ENCODE data around the gene MALRD1.
"Not testable (repeated sequence)": the region's sequence is repeated elsewhere in the genome, so short reads cannot be mapped to it uniquely, and the experiment has no call there.

Gene MALRD1

DNA sequence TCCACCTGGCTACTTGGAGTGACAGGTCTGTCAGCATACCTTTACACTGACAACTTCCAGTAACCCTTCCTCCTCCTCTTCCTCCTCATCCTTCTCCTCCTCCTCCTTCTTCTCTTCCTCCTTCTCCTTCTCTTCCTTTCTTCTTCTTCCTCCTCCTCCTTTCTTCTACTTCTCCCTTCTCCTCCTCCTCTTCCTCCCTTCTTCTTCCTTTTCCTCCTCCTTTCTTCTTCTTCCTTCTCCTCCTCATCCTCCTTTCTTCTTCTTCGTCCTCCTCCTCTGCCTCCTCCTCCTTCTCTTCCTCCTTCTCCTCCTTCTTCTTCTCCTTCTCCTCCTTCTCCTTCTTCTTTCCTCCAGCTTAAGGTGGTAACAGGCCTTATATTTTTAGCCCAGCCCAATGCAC lies 658.3 kb downstream of the MALRD1 start:
- DNase-seq (ENCODE audit: low read depth, low spot score): no peak

DNA sequence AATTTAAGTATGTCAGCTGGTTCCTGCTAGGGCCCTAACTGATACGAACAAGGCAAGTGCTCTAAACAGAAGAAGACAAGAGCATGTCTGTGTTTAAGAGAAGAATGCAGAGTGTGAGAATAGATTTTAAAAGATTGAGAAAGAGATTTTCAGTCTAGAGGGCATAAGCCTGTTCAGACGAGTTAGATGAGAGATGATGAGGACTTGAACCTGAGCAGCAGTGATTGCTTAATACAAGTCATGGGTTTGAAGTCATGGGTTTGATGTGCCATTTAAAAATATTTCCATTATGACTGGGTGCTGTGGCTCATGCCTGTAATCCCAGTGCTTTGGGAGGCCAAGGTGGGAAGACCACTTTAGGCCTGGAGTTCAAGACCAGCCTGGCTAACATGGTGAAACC lies 658.8 kb downstream of the MALRD1 start:
- no peak for DNase-seq (ENCODE audit: low read depth, low spot score)

DNA sequence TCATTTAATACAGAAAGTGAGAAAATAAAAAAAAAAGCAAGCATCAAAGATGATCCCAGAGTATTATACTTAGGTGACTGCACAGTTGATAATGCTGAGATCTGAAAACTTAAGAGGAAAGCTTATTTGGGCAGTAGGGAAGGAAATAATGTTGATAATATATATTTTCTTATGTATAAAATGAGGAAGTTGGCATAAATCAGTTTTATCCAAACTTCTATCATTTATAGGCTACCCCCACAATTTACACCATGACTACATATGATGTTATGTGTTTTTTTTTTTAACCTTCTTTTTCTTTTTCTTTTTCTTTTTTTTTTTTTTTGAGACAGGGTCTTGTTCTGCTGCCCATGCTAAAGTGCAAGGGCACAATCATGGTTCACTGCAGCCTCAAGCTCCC lies 659.4 kb downstream of the MALRD1 start:
- DNase-seq (ENCODE audit: low read depth, low spot score): no peak

DNA sequence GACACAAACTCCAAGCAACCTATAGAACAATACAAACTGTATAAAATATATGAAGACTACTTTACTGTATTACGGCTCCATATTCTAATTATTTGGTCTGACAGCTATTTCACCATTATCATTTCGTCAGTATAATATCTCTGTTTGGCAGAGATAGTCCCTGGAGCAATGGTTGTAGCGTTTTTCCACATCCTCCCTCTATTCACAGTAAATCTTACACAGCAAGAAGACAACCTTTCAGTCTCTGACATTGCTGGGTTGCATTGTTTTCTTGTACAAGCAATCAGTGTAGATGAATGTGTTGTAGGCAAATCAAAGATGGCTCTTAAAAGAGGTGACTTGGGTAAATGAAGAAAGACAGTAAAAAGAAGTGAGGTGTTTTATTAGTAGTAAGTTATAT lies 662.0 kb downstream of the MALRD1 start:
- no peak for DNase-seq (ENCODE audit: low read depth, low spot score)

DNA sequence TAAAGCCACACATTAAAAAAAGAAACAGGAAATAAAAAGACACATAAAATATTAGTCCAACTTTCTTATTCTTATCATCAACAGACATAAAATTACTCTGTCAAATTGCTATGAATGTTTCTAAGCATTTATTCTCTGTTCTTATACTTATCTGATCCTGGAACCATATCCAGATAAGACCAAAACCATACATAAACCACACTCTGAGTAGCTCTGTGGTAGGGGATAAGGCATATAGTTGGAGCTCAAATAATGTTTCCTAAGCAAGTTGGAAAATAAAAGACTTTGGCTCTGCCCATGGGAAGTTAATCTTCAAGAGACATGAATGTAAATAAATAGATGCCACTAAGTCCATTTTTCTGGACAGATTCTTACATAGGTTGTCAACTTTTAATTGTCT lies 664.6 kb downstream of the MALRD1 start:
- DNase-seq (ENCODE audit: low read depth, low spot score): no peak

DNA sequence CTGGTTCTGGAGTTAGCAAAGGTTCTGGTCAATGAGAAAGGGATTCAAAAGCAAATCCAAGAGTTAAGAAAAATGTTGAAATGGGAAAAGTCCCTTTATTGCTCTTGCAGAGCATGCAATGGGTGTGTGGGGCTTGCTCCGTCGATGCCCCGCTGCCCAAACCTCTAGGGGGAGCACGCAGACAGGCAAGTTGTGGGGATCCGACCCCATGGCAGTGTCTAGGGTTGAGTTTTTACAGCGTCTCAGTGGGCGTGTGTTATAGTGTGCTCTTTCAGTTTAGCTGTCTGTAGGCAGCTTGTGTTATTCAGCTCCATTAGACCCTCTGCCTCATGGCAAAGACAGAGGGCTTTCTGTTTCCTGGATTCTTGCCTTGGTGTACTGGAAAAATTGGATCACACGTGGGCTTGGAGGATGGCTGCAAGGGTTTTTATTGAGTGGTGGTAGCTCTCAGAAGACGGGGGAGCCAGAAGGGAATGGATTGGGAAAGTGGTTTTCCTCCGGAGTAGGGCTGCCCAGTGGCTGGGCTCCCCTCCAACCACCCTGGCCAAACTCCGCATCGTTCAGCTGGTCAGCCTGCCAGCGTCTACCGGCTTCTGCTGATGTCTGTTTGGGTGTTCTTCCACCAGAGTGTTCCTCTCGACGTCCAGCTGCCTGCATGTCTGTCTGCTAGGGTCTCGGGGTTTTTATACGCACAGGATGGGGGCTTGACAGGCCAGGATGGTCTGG lies 665.4 kb downstream of the MALRD1 start:
- DNase-seq (ENCODE audit: low read depth, low spot score): no peak

DNA sequence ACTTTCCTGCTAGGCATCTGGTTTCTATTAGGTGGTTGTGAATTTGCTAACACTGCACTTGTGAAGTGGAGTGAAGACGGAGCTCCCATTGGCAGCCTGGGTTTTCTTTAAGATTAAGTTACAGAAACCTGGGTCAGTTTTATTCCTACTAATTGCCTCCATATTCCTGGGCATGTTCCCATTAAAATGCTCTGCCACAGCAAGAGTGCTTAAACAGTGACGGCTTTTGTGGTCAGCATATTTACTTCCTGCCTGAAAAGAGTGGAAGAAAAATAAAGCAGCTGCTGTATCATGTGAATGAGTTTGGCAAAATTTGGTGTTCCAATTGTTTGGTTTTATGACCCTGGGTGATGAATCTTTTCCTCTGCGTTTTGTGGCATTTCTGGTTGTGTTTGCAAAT lies 670.7 kb downstream of the MALRD1 start:
- DNase-seq (ENCODE audit: low read depth, low spot score): no peak

DNA sequence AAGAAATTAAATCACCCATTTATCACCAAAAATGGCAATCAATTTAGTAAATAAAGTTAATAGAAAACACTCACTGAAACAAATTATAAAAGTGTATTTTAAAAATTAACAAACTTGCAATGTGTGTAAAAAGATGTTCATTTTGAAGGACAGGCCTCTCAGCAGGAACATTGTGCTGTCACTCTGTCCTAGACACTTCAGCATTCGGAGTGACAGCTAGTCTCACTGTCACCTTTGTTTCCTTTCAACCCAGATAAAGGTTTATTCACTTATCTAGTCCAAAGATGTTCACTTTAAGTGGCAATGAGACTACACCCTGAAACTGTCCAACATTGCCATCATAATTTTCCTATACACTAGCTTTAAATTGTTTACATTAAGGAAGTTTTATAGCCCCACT lies 675.7 kb downstream of the MALRD1 start:
- no peak for DNase-seq (ENCODE audit: low read depth, low spot score)

DNA sequence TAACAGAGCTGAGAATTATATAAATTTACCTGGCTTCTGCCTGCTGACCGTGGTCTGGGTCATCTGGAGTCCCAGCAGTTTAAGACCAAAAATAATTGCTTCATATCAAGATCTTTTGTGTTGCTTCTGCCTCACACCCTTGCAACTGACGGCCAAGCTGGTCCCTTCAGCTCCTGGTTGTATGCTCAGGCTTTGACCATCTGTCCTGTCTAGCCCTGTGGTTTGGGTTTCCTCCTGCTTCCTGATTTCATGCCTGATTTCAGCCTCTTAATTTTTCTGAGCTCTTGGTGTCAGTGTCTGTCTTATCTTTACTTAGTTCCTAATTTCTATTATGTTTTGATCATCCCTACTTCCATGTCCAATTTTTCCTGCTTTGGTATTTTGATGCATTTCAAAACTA lies 679.8 kb downstream of the MALRD1 start:
- DNase-seq (ENCODE audit: low read depth, low spot score): no peak

DNA sequence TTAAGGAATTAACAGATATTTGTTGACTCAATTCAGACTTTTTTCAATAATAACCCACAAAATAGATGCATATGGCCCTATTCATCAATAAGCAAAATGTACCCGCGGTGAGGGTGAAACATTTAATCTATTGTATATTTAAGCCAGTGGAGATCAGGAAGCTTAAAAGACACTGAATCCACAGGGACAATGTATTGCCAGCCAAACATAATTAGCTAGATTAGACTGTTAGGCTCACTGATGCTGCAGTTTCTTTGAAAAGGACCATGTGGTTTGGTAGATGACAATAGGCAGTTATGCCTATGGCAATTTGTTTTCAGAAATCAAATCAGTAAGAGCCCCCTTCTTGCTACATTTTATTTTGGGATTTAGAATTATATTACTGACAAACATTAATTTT lies 680.4 kb downstream of the MALRD1 start:
- no peak for DNase-seq (ENCODE audit: low read depth, low spot score)

DNA sequence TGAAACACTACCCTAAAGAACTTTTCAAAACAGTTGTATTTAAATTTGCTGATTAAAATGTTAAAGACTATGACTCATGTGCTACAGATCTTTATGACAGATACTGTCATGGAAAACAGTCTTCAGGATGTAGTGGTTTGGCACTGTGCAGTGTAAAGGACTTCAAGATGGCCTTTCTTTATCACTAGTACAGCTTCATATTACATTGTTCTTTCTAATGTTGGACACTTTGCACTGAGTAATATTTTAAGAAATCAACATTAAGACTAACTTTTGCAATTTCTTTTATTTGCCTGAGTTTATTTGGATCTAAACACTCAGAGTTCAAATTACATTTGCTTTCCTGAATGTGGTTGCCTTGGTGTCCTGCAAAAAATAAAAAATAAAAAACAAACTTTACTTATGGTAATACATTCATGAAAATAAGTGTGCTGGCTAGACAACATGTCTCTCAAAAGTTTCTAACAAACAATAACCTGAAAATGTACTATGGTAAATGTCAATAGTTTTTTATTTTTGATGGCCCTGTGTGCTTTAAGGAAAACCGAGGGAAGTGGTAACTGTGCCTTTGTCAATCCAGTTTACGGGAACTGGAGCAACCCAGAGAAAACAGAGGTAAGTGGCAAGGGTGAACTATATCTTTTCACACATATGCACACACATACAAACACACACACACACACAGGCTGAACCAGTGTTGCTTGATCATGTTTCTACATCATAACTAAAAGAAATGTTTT lies 681.7 kb downstream of the MALRD1 start:
- no peak for DNase-seq (ENCODE audit: low read depth, low spot score)

DNA sequence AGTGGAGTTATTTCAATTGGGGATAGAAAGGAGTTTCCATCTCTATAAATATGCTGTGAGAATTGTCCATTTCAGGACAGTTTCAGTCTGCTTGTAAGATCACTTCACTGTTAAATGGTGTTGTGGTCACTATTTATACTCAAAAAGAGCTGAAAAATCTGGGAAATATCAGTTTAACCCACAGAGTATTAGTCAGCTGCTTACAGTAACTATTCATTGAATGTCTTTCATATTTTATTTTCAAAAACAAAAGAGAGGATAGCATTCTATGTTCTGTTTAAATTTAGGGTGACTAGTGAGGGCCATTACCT lies 682.3 kb downstream of the MALRD1 start:
- DNase-seq (ENCODE audit: low read depth, low spot score): no peak

DNA sequence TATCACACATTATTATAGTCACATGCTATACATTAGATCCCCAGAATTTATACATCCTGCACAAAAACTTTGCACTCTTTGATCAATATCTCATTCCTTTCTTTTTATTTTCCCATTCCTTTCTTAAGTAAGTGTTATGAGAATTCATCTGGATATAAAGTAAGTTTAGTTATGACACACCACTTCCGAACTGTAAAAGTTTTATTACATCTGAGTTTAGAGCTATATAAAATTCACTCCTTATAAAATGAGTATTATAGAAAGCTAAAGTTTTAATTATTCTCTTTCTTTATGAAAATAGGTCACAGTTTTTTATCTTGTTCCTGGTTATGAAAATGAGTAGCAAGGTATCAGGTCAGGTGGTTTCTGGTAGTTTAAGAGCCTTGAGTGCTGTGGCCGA lies 683.0 kb downstream of the MALRD1 start:
- no peak for DNase-seq (ENCODE audit: low read depth, low spot score)

DNA sequence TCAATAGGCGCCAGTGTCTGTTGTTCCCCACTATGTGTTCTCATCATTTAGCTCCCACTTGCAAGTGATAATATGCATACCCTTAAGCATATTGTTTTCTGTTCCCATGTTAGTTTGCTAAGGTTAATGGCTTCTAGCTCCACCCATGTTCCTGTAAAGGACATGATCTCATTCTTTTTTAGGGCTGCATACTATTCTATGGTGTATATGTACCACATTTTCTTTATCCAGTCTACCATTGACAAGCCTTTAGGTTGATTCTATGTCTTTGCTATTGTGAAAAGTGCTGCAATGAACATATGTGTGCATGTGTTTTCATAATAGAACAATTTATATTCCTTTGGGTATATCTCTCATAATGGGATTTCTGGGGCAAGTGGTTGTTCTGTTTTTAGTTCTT lies 689.8 kb downstream of the MALRD1 start:
- no peak for DNase-seq (ENCODE audit: low read depth, low spot score)

DNA sequence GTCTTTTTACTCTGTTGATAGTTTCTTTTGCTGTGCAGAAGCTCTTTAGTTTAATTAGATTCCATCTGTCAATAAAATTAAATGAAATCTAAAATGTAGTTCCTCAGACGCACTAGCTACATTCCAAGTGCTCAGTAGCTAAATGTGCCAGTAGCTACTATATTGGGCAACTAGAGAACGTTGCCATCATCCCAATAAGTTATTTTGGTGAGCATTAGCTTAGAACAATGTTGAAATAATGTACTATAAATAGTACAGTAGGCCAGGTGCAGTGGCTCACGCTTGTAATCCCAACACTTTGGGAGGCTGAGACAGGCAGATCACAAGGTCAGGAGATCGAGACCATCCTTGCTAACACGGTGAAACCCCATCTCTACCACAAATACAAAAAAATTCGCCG lies 690.6 kb downstream of the MALRD1 start:
- DNase-seq (ENCODE audit: low read depth, low spot score): not testable (repeated sequence)

DNA sequence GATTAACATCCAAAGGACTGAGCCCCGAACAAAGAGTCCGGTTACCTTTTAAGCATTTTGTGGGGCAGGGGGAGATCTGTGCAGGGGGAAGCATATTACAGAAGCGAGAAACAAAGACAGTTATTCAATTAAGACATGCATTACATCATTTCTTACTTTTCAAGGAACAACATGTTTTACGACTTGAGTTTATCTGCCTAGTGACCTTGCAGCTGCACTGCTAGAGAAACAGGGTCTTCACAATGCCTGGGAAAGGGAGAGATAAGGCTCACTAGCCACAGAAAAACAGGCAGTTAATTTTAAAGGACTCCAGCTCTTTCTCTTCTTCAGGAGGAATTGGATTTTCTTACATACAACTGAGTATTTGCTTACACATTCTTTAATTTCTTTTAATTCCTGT lies 693.5 kb downstream of the MALRD1 start:
- DNase-seq (ENCODE audit: low read depth, low spot score): not testable (repeated sequence)

DNA sequence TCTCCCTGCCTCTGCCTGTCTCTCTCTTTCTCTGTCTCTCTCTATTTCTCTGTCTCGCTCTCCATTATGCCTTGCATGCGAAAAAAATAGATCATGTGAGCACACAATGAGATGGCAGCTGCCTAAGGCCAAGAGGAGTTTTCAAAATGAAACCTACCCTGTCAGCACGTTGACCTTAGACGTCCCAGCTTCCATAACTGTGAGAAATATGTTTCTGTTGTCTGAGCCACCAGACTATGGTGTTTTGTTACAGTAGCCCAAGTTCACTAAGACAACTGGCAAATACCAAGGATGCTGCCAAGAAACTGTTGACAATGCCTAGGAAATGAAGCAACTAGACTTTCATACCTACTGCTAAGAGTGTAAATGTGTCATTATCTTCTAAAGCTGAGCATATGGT lies 697.1 kb downstream of the MALRD1 start:
- no peak for DNase-seq (ENCODE audit: low read depth, low spot score)

DNA sequence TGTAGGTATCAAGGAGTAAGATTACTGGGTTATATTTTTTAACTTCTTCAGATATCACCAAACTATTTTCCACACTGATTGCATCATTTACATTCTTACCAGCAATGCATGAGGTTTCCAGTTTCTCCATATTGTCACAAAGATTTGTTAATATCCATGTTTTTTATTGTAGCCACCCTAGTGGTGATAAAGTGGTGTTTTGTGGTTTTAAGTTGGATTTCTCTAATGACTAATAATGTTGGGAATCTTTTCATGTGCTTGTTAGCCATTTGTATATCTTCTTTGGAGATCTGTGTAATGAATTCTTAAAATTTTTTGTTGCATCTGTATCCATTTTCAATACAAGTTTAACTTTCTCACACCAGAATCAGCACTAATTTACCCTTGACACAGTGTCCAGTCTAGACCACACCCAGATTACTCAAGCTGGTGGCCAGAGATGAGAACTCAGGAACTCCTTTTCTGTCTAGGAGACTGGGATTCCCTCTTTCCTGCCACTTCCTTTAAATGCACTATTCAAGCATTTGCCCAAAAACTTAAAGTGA lies 700.7 kb downstream of the MALRD1 start:
- no peak for DNase-seq (ENCODE audit: low read depth, low spot score)

DNA sequence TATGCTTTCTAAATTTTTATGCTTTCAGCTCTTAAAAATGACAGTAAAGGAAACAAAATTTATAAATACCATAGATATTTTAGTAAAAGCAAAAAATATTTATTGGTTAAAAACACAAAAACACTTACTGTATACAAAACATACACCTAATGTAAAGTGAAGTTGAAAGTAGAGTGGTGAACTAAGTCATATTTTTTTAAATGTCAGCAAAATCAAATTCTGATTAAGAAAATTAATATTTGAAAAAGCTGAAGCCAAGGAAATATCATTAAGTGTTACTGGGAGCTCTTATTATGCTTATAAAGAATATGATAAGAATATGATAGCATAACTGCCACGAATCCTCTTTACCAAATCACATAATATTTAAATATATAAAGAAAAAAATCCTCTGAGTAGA lies 702.4 kb downstream of the MALRD1 start:
- DNase-seq (ENCODE audit: low read depth, low spot score): no peak

DNA sequence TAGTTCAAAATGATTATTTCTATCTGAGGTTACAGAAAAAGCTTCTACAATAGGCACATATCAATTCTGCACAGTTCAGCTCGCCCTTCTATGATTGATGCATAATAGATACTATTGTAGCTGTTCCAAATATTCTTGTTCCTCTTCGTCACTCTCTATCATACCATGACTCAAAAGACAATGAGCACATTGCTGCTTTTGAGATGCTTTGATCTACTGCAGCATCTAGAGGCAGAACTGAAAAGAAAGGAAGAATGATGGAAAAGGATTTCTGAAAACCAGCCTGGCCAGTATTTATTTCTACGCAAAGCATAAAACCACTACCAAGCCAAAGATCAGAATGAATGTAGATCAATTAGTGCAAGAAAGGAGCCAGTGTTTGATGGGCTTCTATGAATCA lies 708.3 kb downstream of the MALRD1 start:
- no peak for DNase-seq (ENCODE audit: low read depth, low spot score)

DNA sequence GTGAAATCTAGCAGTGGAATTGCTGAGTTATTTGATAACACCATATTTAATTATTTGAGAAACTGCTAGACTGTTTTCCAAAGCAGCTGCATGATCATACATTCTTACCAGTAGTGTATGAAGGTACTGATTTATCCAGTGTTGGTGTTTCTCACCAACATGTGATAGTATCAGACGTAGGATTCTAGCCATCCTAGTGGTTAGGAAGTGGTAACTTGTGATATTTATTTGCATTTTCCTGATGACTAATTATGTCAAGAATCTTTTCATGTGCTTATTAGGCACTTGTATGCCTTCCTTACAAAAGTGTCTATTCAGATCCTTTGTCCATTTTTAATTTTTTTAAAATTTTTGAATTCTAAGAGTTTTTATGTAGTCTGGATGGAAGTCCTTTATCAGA lies 713.4 kb downstream of the MALRD1 start:
- DNase-seq (ENCODE audit: low read depth, low spot score): no peak

DNA sequence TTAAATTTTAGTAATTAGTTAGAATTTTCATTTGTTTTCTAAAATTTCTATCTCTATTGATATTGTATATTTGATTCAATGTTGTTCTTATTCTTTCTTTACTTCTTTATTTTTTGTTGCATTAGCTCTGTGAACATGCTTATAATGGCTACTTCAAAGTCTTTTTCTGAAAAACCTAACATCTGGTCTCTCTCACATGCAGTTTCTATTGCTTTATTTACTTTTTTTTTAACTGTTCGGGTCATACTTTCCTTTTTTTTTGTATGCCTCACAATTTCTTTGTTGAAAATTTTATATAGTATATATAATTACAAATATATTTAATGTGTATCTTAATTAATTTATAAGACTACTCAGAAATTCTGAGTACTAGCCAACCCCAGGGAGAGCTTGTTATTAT lies 715.5 kb downstream of the MALRD1 start:
- DNase-seq (ENCODE audit: low read depth, low spot score): no peak

DNA sequence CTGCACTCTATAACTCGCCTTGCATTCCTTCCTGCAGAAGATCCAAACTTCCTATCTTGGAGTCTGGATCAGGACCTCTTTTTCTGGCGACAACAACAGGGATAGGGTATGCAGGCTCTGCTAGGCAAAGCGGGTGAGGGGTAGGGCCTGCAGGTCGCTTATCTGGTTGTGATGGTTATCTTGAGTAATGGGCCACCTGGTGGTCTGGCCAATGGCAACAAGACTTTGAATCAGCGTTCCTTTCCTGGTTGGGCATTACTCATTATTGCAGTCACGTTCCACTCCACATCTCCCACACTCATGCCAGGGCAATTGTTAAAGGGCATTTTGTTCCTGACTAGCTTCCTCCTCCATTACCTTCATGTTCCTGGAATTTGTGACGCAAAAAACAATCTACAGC lies 719.3 kb downstream of the MALRD1 start:
- DNase-seq (ENCODE audit: low read depth, low spot score): no peak
